GM12878 (cell line): ENCODE data around the gene BCAT1. TPM values are rescaled to one million over a fixed set of nuclear protein-coding genes. Genes with fewer than 3 reads are reported as not detected.

Experiments used
- ATAC-seq: fragments of 200-7000 bp; cut with Tn5 transposase; 3 replicates; pipeline ENCODE4 v1.9.1; 2020; ENCODE audit warnings: mild to moderate bottlenecking, moderate library complexity
- BruUV-seq: library from RNA; stranded (reverse); fragments of 400-500 nt; replicated peaks from 2 replicates; lab custom pipeline; 2021; lab: Mats Ljungman, UMichigan
- CTCF ChIA-PET: fragments of 300-600 bp; sonication (Branson Sonifier 250); formaldehyde crosslinking; extraction: SDS; loops from one replicate; lab custom pipeline; 2021; ENCODE audit warnings: inconsistent platforms; lab: Yijun Ruan, JAX
- POLR2A ChIA-PET: fragments of 350-600 bp; formaldehyde crosslinking; extraction: SDS; loops from one replicate; lab custom pipeline; 2021; ENCODE audit warnings: inconsistent platforms; lab: Charles Lee
- RAD21 ChIA-PET: fragments of 300-600 bp; sonication (Branson Sonifier 250); formaldehyde crosslinking; loops from one replicate; lab custom pipeline; 2023; ENCODE audit warnings: antibody characterized with exemption; ENCODE audit not compliant: unreplicated experiment; lab: Charles Lee
- SMC1A ChIA-PET: fragments of 300-600 bp; sonication (Branson Sonifier 250); formaldehyde crosslinking; loops from one replicate; lab custom pipeline; 2023; ENCODE audit not compliant: unreplicated experiment, uncharacterized antibody; lab: Charles Lee
- DNase-seq: peaks from one replicate; pipeline ENCODE4 v3.0.0-alpha.2; 2011; ENCODE audit warnings: low read depth, low spot score
- FAIRE-seq: peaks from 3 replicates; lab custom pipeline; 2011; peaks lifted over from hg19 to GRCh38; lab: Jason Lieb, UNC
- H2AFZ ChIP-seq: 2 replicates; pipeline ENCODE4 v1.6.0; 2011; ENCODE audit warnings: low read depth, low read length, control low read depth; ENCODE audit not compliant: control insufficient read depth
- H3K27ac ChIP-seq: 2 replicates; pipeline ENCODE4 v1.5.1; 2011; ENCODE audit warnings: control low read depth; ENCODE audit not compliant: control insufficient read depth, insufficient read depth
- H3K27me3 ChIP-seq, 2 experiments: replicated peaks in 1 of 2; 2 replicates each; pipeline versions ENCODE4 v1.6.0 to v1.6.1; 2011; ENCODE audit warnings: low read length in 1 of 2; ENCODE audit not compliant: control insufficient read depth in 2 of 2, insufficient read depth in 2 of 2
- H3K36me3 ChIP-seq, 2 experiments: 2 replicates each; pipeline ENCODE4 v1.5.1; 2011; ENCODE audit warnings: low read length in 1 of 2; ENCODE audit not compliant: control insufficient read depth in 2 of 2, insufficient read depth in 2 of 2
- H3K4me1 ChIP-seq: 2 replicates; pipeline ENCODE4 v1.6.1; 2011; ENCODE audit warnings: mild to moderate bottlenecking, low read length, moderate library complexity, mixed read lengths; ENCODE audit not compliant: control insufficient read depth, insufficient read depth
- H3K4me2 ChIP-seq: 2 replicates; pipeline ENCODE4 v1.6.0; 2011; ENCODE audit warnings: control low read depth; ENCODE audit not compliant: control insufficient read depth, insufficient read depth
- H3K4me3 ChIP-seq: fragments of 200-600 bp; sonication (generic); 2 replicates; pipeline ENCODE4 v1.5.1; 2016
- H3K79me2 ChIP-seq: 2 replicates; pipeline ENCODE4 v1.6.0; 2011; ENCODE audit warnings: low read length; ENCODE audit not compliant: control insufficient read depth, insufficient read depth
- H3K9ac ChIP-seq: 2 replicates; pipeline ENCODE4 v1.8.0; 2011; ENCODE audit warnings: low read length, control low read depth, mixed read lengths; ENCODE audit not compliant: control insufficient read depth, insufficient read depth
- H3K9me3 ChIP-seq: replicated peaks from 3 replicates; pipeline ENCODE4 v1.5.1; 2011; ENCODE audit warnings: mild to moderate bottlenecking, low read length; ENCODE audit not compliant: control insufficient read depth, insufficient read depth
- H4K20me1 ChIP-seq: 2 replicates; pipeline ENCODE4 v1.6.0; 2011; ENCODE audit not compliant: control insufficient read depth, insufficient read depth
- EED ChIP-seq: sonication (generic); IDR thresholded peaks from 2 replicates; pipeline ENCODE4 v1.6.1; 2016; ENCODE audit warnings: antibody characterized with exemption, low read depth
- ETV6 ChIP-seq, 2 experiments: fragments of 450-650 bp in 1 of 2; IDR thresholded peaks in 1 of 2; conservative IDR thresholded peaks in 1 of 2; 2 replicates each; pipeline ENCODE4 v1.6.1; 2014; ENCODE audit warnings: antibody characterized with exemption in 1 of 2, borderline replicate concordance in 1 of 2, low read depth in 1 of 2, mild to moderate bottlenecking in 1 of 2, moderate library complexity in 1 of 2
- FOXM1 ChIP-seq: IDR thresholded peaks from 2 replicates; pipeline ENCODE4 v1.6.1; 2012; ENCODE audit warnings: low read depth, mild to moderate bottlenecking, inconsistent platforms, low read length, moderate library complexity
- IKZF2 ChIP-seq, 2 experiments: fragments of 450-650 bp; IDR thresholded peaks; 2 replicates each; pipeline ENCODE4 v1.6.1; 2017; ENCODE audit warnings: mild to moderate bottlenecking in 2 of 2, moderate library complexity in 2 of 2
- JUNB ChIP-seq: IDR thresholded peaks from 2 replicates; pipeline ENCODE4 v1.6.1; 2016; ENCODE audit warnings: antibody characterized with exemption, mild to moderate bottlenecking
- LARP7 ChIP-seq: fragments of 450-650 bp; IDR thresholded peaks from 2 replicates; pipeline ENCODE4 v1.6.1; 2017; ENCODE audit warnings: mild to moderate bottlenecking
- RAD21 ChIP-seq: IDR thresholded peaks from 2 replicates; pipeline ENCODE4 v1.6.1; 2011; ENCODE audit warnings: mild to moderate bottlenecking, low read depth, low read length, moderate library complexity; ENCODE audit not compliant: insufficient read depth
- RUNX3 ChIP-seq: IDR thresholded peaks from 2 replicates; pipeline ENCODE4 v1.6.1; 2012; ENCODE audit warnings: low read length, inconsistent platforms
- SREBF2 ChIP-seq: IDR thresholded peaks from 2 replicates; pipeline ENCODE4 v1.6.1; 2012; ENCODE audit warnings: mild to moderate bottlenecking, low read length
- WRNIP1 ChIP-seq: IDR thresholded peaks from 2 replicates; pipeline ENCODE4 v1.6.1; 2011; ENCODE audit warnings: low read depth, low read length, improper control_type of control experiment, borderline replicate concordance
- WGBS: methylation state at CpG from one replicate; pipeline ENCODE4 v1.1.6; 2016; ENCODE audit warnings: low lambda C conversion rate; ENCODE audit not compliant: insufficient replicate concordance, insufficient coverage; ENCODE audit errors: missing lambda C conversion rate; 5-methylcytosine and 5-hydroxymethylcytosine counted together
- in situ Hi-C: fragments of 300-500 bp; cut with MboI; formaldehyde crosslinking; loops from 9 replicates; pipeline ENCODE4 v1.14.3; 2018; ENCODE audit warnings: mixed read lengths
- intact Hi-C: fragments of 100-400 bp; cut with micrococcal nuclease; formaldehyde crosslinking; loops from one replicate; pipeline ENCODE4 v1.14.2; 2022; ENCODE audit not compliant: unreplicated experiment
- polyA plus RNA-seq, 11 experiments: library from polyadenylated mRNA; depleted of rRNA in 4 of 11; unstranded in 6 of 11; stranded (reverse) in 5 of 11; fragments of >200 nt; fragmentation: Nextera tagmentation in 4 of 11; fragmentation: Illumina TruSeq in 1 of 11; extraction: Ambion mirVana in 4 of 11; extraction: Trizol in 1 of 11; gene quantifications; 1 replicate in 1 of 11; 2 replicates in 10 of 11; pipeline versions ENCODE4 v1.2.1 to v1.2.3, GENCODE V29; 2011 to 2016; ENCODE audit warnings: inconsistent platforms in 2 of 11, missing spikeins in 2 of 11, low read depth in 1 of 11
- total RNA-seq, 4 experiments: library from RNA; depleted of rRNA in 3 of 4; stranded (reverse); fragments of >200 nt in 3 of 4; fragmentation: Illumina TruSeq in 1 of 4; extraction: Trizol in 1 of 4; gene quantifications; 2 replicates each; pipeline versions ENCODE4 v1.2.1 to v1.2.3, GENCODE V29; 2013 to 2021
- TF ChIP-seq, protein P1 (sequence below): fragments of 450-650 bp; IDR thresholded peaks from 2 replicates; pipeline ENCODE4 v1.6.1; 2017; ENCODE audit warnings: low read depth, mild to moderate bottlenecking, moderate library complexity
- TF ChIP-seq, protein P2 (sequence below): IDR thresholded peaks from 2 replicates; pipeline ENCODE4 v1.6.1; 2012; ENCODE audit warnings: low read depth, low read length, improper control_type of control experiment
- TF ChIP-seq, protein P3 (sequence below): fragments of 450-650 bp; IDR thresholded peaks from 2 replicates; pipeline ENCODE4 v1.6.1; 2016; ENCODE audit warnings: mild to moderate bottlenecking

Gene BCAT1
- total and polyA plus RNA-seq, 10 of the 15 experiments (the other 5 are each of a cell fraction or from before 2014, with no cell fraction given), result 26.2 to 187 (median 81.9) TPM

DNA sequence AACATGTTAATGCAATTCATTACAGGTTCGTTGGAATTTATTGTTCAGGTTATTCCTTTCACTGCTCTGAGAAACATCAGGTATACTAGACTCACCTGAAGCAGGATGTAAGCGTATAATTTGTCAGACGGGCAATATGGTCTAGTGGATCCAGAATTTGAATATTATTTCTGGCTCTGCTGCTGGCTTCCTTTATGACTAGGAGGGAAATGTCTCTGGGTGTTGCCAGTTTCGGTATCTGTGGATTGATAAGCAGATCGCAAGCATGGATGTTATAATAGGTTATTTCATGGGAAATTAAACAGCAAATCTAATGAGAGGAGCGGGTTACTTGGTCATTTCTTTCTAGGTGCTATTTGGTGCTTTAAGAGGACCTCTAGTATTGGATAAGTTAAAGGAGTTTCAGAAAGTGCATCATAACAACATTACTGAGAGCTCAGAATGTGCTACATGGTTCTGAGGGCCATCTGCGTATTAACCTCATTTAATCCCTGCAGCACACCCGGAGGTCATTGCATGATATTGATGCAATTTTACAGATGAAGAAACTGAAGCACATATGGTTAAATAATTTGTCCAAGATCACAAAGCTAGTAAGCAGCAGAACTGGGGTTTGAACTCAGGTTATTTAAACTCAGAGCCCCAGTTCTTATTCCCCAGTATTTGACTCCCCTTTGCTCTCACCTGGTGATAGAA, 47.3 kb upstream of the BCAT1 start:
- BruUV-seq, result no TSS peak
- FAIRE-seq (peak; percentile 13), ATAC-seq (peak; percentile 26), DNase-seq (no peak)
- H3K9ac ChIP-seq, result peak overlapping the region; percentile 36; the same call in 1 of the 2 replicates
- H3K79me2 ChIP-seq, result peaks cover 15% of the 10 kb centered on the region; the same call in 1 of the 2 replicates
- SMC1A ChIA-PET, result interaction anchor here (0.6 to 12.8 kb wide), 25 partner anchors 9 to 337 kb away, joined by 3 to 526 read pairs (median 5); partner anchors contain the start of gene BCAT1
- in situ Hi-C loops (no loop called here), intact Hi-C loops (loop anchor here (2.0 kb wide), 1 partner anchor 45 kb away; no protein-coding TSS in a partner anchor)
- H3K9me3 ChIP-seq, result no peaks in the 10 kb centered on the region; the same call in 2 of the 3 replicates
- WGBS, result 7% methylated on average over 8 of the region's 8 CpGs
- H3K36me3 ChIP-seq, result no peaks in the 10 kb centered on the region
- CTCF ChIA-PET, result interaction anchor here (0.7 to 12.0 kb wide), 14 partner anchors 9 to 159 kb away, joined by 3 to 141 read pairs (median 6); a partner anchor contains a TSS
- peak overlapping the region; percentile 65 for H3K4me3 ChIP-seq
- H4K20me1 ChIP-seq, result no peaks in the 10 kb centered on the region
- H2AFZ ChIP-seq, result 0 out of 2 replicates have a peak overlapping the region, but pooled peaks have one; percentile 18
- H3K4me2 ChIP-seq, result peak overlapping the region; percentile 98
- H3K4me1 ChIP-seq, result peaks cover 67% of the 10 kb centered on the region
- no peaks in the 10 kb centered on the region for H3K27me3 ChIP-seq
- peak overlapping the region; percentile 84 for H3K27ac ChIP-seq
- RAD21 ChIA-PET, result interaction anchor here (0.8 to 13.0 kb wide), 16 partner anchors 9 to 178 kb away, joined by 3 to 462 read pairs (median 8); partner anchors contain the start of gene BCAT1
- POLR2A ChIA-PET, result interaction anchor here (0.6 to 10.0 kb wide), 7 partner anchors 10 to 173 kb away, joined by 3 to 297 read pairs (median 6); a partner anchor contains a TSS
- TF ChIP-seq, protein P1, sequence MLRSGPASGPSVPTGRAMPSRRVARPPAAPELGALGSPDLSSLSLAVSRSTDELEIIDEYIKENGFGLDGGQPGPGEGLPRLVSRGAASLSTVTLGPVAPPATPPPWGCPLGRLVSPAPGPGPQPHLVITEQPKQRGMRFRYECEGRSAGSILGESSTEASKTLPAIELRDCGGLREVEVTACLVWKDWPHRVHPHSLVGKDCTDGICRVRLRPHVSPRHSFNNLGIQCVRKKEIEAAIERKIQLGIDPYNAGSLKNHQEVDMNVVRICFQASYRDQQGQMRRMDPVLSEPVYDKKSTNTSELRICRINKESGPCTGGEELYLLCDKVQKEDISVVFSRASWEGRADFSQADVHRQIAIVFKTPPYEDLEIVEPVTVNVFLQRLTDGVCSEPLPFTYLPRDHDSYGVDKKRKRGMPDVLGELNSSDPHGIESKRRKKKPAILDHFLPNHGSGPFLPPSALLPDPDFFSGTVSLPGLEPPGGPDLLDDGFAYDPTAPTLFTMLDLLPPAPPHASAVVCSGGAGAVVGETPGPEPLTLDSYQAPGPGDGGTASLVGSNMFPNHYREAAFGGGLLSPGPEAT, result no peak
- TF ChIP-seq JUNB, result peak; percentile 83
- TF ChIP-seq IKZF2 (IDR thresholded peaks at IDR 0.05), result 0 out of 4 replicates have a peak, but pooled peaks of 1 of the 2 experiments have one; percentile 12
- TF ChIP-seq, protein P2, sequence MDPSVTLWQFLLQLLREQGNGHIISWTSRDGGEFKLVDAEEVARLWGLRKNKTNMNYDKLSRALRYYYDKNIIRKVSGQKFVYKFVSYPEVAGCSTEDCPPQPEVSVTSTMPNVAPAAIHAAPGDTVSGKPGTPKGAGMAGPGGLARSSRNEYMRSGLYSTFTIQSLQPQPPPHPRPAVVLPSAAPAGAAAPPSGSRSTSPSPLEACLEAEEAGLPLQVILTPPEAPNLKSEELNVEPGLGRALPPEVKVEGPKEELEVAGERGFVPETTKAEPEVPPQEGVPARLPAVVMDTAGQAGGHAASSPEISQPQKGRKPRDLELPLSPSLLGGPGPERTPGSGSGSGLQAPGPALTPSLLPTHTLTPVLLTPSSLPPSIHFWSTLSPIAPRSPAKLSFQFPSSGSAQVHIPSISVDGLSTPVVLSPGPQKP, result no peak
- no peak for TF ChIP-seq RAD21
- TF ChIP-seq, protein P3, sequence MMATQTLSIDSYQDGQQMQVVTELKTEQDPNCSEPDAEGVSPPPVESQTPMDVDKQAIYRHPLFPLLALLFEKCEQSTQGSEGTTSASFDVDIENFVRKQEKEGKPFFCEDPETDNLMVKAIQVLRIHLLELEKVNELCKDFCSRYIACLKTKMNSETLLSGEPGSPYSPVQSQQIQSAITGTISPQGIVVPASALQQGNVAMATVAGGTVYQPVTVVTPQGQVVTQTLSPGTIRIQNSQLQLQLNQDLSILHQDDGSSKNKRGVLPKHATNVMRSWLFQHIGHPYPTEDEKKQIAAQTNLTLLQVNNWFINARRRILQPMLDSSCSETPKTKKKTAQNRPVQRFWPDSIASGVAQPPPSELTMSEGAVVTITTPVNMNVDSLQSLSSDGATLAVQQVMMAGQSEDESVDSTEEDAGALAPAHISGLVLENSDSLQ, result no peak
- 0 out of 4 replicates have a peak, but pooled peaks of 1 of the 2 experiments have one; percentile 27 for TF ChIP-seq ETV6 (conservative IDR thresholded peaks at IDR 0.05 in 1 of 2, IDR thresholded peaks at IDR 0.05 in 1 of 2; ENCODE audit: borderline replicate concordance in 1 of 2, low read depth in 1 of 2)
- TF ChIP-seq WRNIP1, result no peak
- no peak for TF ChIP-seq SREBF2
- TF ChIP-seq EED, result peak; percentile 59
- TF ChIP-seq RUNX3, result peak; percentile 56
- peak; percentile 52; the same call in 1 of the 2 replicates for TF ChIP-seq FOXM1
- no peak for TF ChIP-seq LARP7
